ENCODE data around the gene CDH13.

Gene CDH13

GRCh38 chr16:82699260-82699659 is 72.5 kb downstream of the CDH13 start:
- no peak for DNase-seq (ENCODE audit: low spot score)

- DNase-seq (ENCODE audit: low spot score): peak; percentile 41
Observed at GRCh38 chr16:82699711-82700495, 73.1 kb downstream of the CDH13 start.

- no peak for DNase-seq (ENCODE audit: low spot score)
Observed at GRCh38 chr16:82700541-82701235, 73.9 kb downstream of the CDH13 start.

GRCh38 chr16:82701442-82701955 is 74.7 kb downstream of the CDH13 start:
- peak; percentile 5 for DNase-seq (ENCODE audit: low spot score)

- DNase-seq (ENCODE audit: low spot score): no peak
Observed at GRCh38 chr16:82703161-82703560, 76.4 kb downstream of the CDH13 start.

- no peak for DNase-seq (ENCODE audit: low spot score)
Observed at GRCh38 chr16:82703871-82704768, 77.4 kb downstream of the CDH13 start.

GRCh38 chr16:82709987-82710386 is 83.2 kb downstream of the CDH13 start:
- DNase-seq (ENCODE audit: low spot score): no peak

- no peak for DNase-seq (ENCODE audit: low spot score)
Observed at GRCh38 chr16:82713778-82714177, 87.0 kb downstream of the CDH13 start.

GRCh38 chr16:82715160-82715559 is 88.4 kb downstream of the CDH13 start:
- DNase-seq (ENCODE audit: low spot score): no peak

- no peak for DNase-seq (ENCODE audit: low spot score)
Observed at GRCh38 chr16:82715833-82716232, 89.1 kb downstream of the CDH13 start.

- no peak for DNase-seq (ENCODE audit: low spot score)
Observed at GRCh38 chr16:82716361-82716855, 89.6 kb downstream of the CDH13 start.

GRCh38 chr16:82720414-82720813 is 93.6 kb downstream of the CDH13 start:
- DNase-seq (ENCODE audit: low spot score): no peak

- no peak for DNase-seq (ENCODE audit: low spot score)
Observed at GRCh38 chr16:82726306-82726705, 99.5 kb downstream of the CDH13 start.

GRCh38 chr16:82728901-82729300 is 102.1 kb downstream of the CDH13 start:
- no peak for DNase-seq (ENCODE audit: low spot score)

GRCh38 chr16:82730901-82731300 is 104.1 kb downstream of the CDH13 start:
- no peak for DNase-seq (ENCODE audit: low spot score)

- DNase-seq (ENCODE audit: low spot score): no peak
Observed at GRCh38 chr16:82732461-82732860, 105.7 kb downstream of the CDH13 start.

GRCh38 chr16:82735186-82735585 is 108.4 kb downstream of the CDH13 start:
- DNase-seq (ENCODE audit: low spot score): no peak

- DNase-seq (ENCODE audit: low spot score): no peak
Observed at GRCh38 chr16:82735673-82736091, 108.9 kb downstream of the CDH13 start.

GRCh38 chr16:82736224-82736623 is 109.5 kb downstream of the CDH13 start:
- DNase-seq (ENCODE audit: low spot score): no peak

GRCh38 chr16:82738699-82739098 is 111.9 kb downstream of the CDH13 start:
- peak; percentile 2 for DNase-seq (ENCODE audit: low spot score)

- no peak for DNase-seq (ENCODE audit: low spot score)
Observed at GRCh38 chr16:82741073-82741615, 114.4 kb downstream of the CDH13 start.

- no peak for DNase-seq (ENCODE audit: low spot score)
Observed at GRCh38 chr16:82744958-82745357, 118.2 kb downstream of the CDH13 start.
